ENCODE measurements around the gene RCSD1.
"Not testable (repeated sequence)": the region's sequence is repeated elsewhere in the genome, so short reads cannot be mapped to it uniquely, and the experiment has no call there.

Gene RCSD1

DNA sequence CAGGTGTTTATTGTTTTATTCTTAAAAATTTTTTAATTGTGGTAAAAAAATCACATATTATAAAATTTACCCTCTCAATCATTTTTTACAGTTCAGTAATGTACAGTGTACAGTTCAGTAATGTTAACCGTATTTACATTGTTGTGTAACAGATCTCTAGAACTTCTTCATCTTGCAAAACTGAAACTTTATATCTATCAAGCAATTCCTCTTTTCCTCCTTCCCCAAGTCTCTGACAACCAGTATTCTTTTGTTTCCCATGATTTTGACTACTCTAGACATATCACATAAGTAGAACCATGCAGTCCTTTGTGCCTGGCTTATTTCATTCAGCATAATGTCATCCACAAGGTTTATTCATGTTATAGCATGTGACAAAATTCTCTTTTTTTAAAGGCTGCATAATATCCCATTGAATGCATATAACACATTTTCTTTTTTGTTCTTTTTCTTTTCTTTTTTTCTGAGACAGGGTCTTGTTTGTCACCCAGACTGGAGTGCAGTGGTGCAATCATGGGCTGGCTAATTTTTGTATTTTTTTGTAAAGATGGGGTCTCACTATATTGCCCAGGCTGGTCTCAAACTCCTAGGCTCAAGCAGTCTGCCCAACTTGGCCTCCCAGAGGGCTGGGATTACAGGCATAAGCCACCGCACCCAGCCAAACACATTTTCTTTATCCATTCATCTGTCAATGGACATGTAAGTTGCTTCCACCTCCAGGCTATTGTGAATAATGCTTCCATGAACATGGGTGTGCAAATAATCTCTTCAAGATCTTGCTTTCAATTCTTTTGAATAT is 17.2 kb upstream of the RCSD1 start:
- TF ChIP-seq, protein P1, sequence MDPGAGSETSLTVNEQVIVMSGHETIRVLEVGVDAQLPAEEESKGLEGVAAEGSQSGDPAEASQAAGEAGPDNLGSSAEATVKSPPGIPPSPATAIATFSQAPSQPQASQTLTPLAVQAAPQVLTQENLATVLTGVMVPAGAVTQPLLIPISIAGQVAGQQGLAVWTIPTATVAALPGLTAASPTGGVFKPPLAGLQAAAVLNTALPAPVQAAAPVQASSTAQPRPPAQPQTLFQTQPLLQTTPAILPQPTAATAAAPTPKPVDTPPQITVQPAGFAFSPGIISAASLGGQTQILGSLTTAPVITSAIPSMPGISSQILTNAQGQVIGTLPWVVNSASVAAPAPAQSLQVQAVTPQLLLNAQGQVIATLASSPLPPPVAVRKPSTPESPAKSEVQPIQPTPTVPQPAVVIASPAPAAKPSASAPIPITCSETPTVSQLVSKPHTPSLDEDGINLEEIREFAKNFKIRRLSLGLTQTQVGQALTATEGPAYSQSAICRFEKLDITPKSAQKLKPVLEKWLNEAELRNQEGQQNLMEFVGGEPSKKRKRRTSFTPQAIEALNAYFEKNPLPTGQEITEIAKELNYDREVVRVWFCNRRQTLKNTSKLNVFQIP (CRISPR knock-in tag; IDR thresholded peaks at IDR 0.05; ENCODE audit: borderline replicate concordance, low read depth): no peak
- no peak for TF ChIP-seq ZNF70 (CRISPR knock-in tag; IDR thresholded peaks at IDR 0.05)
- TF ChIP-seq PPARA (CRISPR knock-in tag; IDR thresholded peaks at IDR 0.05; ENCODE audit: borderline replicate concordance): no peak
- TF ChIP-seq, protein P2, sequence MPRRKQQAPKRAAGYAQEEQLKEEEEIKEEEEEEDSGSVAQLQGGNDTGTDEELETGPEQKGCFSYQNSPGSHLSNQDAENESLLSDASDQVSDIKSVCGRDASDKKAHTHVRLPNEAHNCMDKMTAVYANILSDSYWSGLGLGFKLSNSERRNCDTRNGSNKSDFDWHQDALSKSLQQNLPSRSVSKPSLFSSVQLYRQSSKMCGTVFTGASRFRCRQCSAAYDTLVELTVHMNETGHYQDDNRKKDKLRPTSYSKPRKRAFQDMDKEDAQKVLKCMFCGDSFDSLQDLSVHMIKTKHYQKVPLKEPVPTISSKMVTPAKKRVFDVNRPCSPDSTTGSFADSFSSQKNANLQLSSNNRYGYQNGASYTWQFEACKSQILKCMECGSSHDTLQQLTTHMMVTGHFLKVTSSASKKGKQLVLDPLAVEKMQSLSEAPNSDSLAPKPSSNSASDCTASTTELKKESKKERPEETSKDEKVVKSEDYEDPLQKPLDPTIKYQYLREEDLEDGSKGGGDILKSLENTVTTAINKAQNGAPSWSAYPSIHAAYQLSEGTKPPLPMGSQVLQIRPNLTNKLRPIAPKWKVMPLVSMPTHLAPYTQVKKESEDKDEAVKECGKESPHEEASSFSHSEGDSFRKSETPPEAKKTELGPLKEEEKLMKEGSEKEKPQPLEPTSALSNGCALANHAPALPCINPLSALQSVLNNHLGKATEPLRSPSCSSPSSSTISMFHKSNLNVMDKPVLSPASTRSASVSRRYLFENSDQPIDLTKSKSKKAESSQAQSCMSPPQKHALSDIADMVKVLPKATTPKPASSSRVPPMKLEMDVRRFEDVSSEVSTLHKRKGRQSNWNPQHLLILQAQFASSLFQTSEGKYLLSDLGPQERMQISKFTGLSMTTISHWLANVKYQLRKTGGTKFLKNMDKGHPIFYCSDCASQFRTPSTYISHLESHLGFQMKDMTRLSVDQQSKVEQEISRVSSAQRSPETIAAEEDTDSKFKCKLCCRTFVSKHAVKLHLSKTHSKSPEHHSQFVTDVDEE (CRISPR knock-in tag; IDR thresholded peaks at IDR 0.05): no peak
- no peak for TF ChIP-seq BACH2 (CRISPR knock-in tag; IDR thresholded peaks at IDR 0.05; ENCODE audit: borderline replicate concordance)
- no peak for TF ChIP-seq ZNF565 (CRISPR knock-in tag; conservative IDR thresholded peaks at IDR 0.05; ENCODE audit: low read depth)
- no peak for TF ChIP-seq ARNTL (CRISPR knock-in tag; IDR thresholded peaks at IDR 0.05; ENCODE audit: borderline replicate concordance, low read depth)
- TF ChIP-seq TOX (CRISPR knock-in tag; IDR thresholded peaks at IDR 0.05; ENCODE audit: borderline replicate concordance): no peak
- no peak for TF ChIP-seq ZC3H10 (CRISPR knock-in tag; IDR thresholded peaks at IDR 0.05)
- no peak for TF ChIP-seq CSDC2 (CRISPR knock-in tag; IDR thresholded peaks at IDR 0.05)
- no peak for TF ChIP-seq ZFP30 (CRISPR knock-in tag; IDR thresholded peaks at IDR 0.05)
- no peak for TF ChIP-seq TCF4 (CRISPR knock-in tag; IDR thresholded peaks at IDR 0.05; ENCODE audit: borderline replicate concordance)
- no peak for TF ChIP-seq RARB (CRISPR knock-in tag; IDR thresholded peaks at IDR 0.05)
- TF ChIP-seq ZNF8 (CRISPR knock-in tag; IDR thresholded peaks at IDR 0.05): no peak
- TF ChIP-seq ESRRG (CRISPR knock-in tag; IDR thresholded peaks at IDR 0.05): no peak
- no peak for ATAC-seq

DNA sequence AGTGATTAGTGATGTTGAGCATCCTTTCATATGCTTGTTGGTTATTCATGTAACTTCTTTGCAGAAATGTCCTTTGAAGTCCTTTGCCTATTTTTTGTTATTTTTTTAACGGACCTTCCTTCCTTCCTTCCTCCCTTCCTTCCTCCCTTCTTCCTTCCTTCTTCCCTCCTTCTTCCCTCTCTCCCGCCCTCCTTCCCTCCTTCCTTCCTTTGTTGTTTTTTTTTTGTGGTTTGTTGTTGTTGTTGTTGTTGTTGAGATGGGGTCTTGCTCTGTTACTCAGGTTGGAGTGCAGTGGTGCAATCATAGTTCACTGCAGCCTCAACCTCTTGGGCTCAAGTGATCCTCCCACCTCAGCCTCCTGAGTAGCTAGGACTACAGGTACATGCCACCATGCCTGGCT is 16.0 kb upstream of the RCSD1 start:
- ATAC-seq: not testable (repeated sequence)

DNA sequence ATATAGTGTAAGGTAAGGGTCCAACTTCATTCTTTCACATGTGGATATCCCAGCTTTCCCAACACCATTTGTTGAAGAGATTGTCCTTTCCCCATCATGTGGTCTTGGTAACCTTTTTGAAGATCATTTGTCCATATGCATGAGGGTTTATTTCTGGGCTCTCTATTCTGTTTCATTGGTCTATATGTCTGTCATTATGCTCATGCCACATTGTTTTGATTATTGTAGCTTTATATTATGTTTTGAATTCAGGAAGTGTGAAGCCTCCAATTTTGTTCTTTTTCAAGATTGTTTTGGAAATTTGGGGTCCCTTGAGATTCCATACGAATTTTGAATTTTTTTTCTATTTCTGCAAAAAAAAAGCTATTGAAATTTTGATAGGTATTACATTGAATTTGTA is 15.2 kb upstream of the RCSD1 start:
- no peak for ATAC-seq
- TF ChIP-seq BACH2 (CRISPR knock-in tag; IDR thresholded peaks at IDR 0.05; ENCODE audit: borderline replicate concordance) (no peak), ZFP3 (CRISPR knock-in tag; IDR thresholded peaks at IDR 0.05) (no peak), ESRRG (CRISPR knock-in tag; IDR thresholded peaks at IDR 0.05) (no peak), ZFP30 (CRISPR knock-in tag; IDR thresholded peaks at IDR 0.05) (no peak), ZC3H10 (CRISPR knock-in tag; IDR thresholded peaks at IDR 0.05) (no peak), RARB (CRISPR knock-in tag; IDR thresholded peaks at IDR 0.05) (no peak), ISL1 (CRISPR knock-in tag; IDR thresholded peaks at IDR 0.05) (no peak), ZNF8 (CRISPR knock-in tag; IDR thresholded peaks at IDR 0.05) (no peak), CSDC2 (CRISPR knock-in tag; IDR thresholded peaks at IDR 0.05) (no peak), ZNF565 (CRISPR knock-in tag; conservative IDR thresholded peaks at IDR 0.05; ENCODE audit: low read depth) (no peak), PPARA (CRISPR knock-in tag; IDR thresholded peaks at IDR 0.05; ENCODE audit: borderline replicate concordance) (no peak), ZNF70 (CRISPR knock-in tag; IDR thresholded peaks at IDR 0.05) (no peak), SNAI2 (CRISPR knock-in tag; IDR thresholded peaks at IDR 0.05) (no peak), TOX (CRISPR knock-in tag; IDR thresholded peaks at IDR 0.05; ENCODE audit: borderline replicate concordance) (no peak), GLIS3 (CRISPR knock-in tag; IDR thresholded peaks at IDR 0.05) (no peak), OSR1 (CRISPR knock-in tag; IDR thresholded peaks at IDR 0.05) (no peak), ARNTL (CRISPR knock-in tag; IDR thresholded peaks at IDR 0.05; ENCODE audit: borderline replicate concordance, low read depth) (no peak)
- TF ChIP-seq, protein P3, sequence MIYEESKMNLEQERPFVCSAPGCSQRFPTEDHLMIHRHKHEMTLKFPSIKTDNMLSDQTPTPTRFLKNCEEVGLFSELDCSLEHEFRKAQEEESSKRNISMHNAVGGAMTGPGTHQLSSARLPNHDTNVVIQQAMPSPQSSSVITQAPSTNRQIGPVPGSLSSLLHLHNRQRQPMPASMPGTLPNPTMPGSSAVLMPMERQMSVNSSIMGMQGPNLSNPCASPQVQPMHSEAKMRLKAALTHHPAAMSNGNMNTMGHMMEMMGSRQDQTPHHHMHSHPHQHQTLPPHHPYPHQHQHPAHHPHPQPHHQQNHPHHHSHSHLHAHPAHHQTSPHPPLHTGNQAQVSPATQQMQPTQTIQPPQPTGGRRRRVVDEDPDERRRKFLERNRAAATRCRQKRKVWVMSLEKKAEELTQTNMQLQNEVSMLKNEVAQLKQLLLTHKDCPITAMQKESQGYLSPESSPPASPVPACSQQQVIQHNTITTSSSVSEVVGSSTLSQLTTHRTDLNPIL (CRISPR knock-in tag; IDR thresholded peaks at IDR 0.05; ENCODE audit: low read depth): no peak
- TF ChIP-seq, protein P1 (CRISPR knock-in tag; IDR thresholded peaks at IDR 0.05; ENCODE audit: borderline replicate concordance, low read depth): no peak
- TF ChIP-seq, protein P4, sequence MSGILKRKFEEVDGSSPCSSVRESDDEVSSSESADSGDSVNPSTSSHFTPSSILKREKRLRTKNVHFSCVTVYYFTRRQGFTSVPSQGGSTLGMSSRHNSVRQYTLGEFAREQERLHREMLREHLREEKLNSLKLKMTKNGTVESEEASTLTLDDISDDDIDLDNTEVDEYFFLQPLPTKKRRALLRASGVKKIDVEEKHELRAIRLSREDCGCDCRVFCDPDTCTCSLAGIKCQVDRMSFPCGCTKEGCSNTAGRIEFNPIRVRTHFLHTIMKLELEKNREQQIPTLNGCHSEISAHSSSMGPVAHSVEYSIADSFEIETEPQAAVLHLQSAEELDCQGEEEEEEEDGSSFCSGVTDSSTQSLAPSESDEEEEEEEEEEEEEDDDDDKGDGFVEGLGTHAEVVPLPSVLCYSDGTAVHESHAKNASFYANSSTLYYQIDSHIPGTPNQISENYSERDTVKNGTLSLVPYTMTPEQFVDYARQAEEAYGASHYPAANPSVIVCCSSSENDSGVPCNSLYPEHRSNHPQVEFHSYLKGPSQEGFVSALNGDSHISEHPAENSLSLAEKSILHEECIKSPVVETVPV (CRISPR knock-in tag; IDR thresholded peaks at IDR 0.05): no peak

Data from SK-N-SH treated with all-trans-retinoic acid at 6 μM for 48 hours (cell line).